Mononuclear cell (primary cell): ENCODE data around the gene GPR22. TPM values are rescaled to one million over a fixed set of nuclear protein-coding genes. Genes with fewer than 3 reads are reported as not detected.

Source experiments
- H3K27me3 ChIP-seq: 2 replicates; pipeline ENCODE4 v1.6.0; 2011; ENCODE audit warnings: low read length, control low read depth; ENCODE audit not compliant: insufficient read depth
- H3K4me1 ChIP-seq: 2 replicates; pipeline ENCODE4 v1.5.1; 2011; ENCODE audit warnings: mild to moderate bottlenecking, low read length, control low read depth; ENCODE audit not compliant: insufficient read depth
- H3K4me3 ChIP-seq: 2 replicates; pipeline ENCODE4 v1.5.1; 2011; ENCODE audit warnings: mild to moderate bottlenecking, low read length, moderate library complexity
- H3K9me3 ChIP-seq: 2 replicates; pipeline ENCODE4 v1.5.1; 2011; ENCODE audit warnings: low read depth, mild to moderate bottlenecking, control low read depth, low read length
- total RNA-seq: library from RNA; depleted of rRNA; stranded (reverse); fragments of >200 nt; gene quantifications from one replicate; pipeline ENCODE4 v1.2.3, GENCODE V29; 2012

GPR22 gene, protein sequence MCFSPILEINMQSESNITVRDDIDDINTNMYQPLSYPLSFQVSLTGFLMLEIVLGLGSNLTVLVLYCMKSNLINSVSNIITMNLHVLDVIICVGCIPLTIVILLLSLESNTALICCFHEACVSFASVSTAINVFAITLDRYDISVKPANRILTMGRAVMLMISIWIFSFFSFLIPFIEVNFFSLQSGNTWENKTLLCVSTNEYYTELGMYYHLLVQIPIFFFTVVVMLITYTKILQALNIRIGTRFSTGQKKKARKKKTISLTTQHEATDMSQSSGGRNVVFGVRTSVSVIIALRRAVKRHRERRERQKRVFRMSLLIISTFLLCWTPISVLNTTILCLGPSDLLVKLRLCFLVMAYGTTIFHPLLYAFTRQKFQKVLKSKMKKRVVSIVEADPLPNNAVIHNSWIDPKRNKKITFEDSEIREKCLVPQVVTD
- total RNA-seq: 0.21 TPM

DNA sequence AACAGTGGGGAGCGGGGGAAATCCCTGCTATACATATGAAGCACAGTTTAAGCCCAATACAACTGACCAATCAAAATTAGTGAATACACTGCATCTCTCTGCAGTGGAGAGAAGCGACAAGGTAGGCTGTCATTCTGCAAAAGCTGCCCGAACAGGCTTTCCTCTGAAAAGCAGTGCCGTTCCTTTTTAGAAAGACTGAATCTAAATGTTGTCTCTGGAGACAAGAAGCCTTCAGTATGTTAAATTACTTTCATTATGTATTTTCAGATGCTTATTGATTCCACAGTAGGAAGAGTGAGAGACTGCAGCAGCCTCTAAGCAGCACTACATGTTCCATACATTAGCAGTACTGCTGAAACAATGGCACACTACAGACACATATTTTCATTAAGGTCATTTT is at the start of gene GPR22:
GPR22 (plus strand) TSS at position 129 of the 400 bp plus-strand sequence. CDS start 4,004 bp downstream, outside the sequence.
- Histone ChIP-seq H3K4me3 (no peak within 1 kb of the TSS), H3K9me3 (no peaks in the 10 kb centered on the region), H3K27me3 (no peaks in the 10 kb centered on the region), H3K4me1 (no peaks in the 10 kb centered on the region)

DNA sequence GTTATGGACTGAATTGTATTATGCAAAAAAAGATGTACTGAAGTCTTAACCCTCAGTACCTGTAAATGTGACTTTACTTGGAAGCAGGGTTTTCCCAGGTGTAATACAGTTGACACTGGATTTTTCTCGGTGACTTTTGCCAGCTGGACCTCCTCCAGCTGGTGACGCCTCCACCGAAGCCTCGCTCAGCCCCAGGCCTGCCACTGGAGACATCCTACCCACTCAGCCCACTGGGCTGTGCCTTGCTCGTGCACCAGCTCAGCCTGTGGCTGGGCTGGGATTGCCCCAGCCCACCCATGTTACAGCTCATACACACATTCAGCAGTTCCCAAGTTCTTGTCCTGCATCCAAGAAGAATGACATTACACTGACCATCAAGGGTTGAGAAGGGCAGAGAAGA is 42.4 kb upstream of the GPR22 start:
- no peaks in the 10 kb centered on the region for H3K9me3 ChIP-seq
- H3K4me3 ChIP-seq: no peak overlapping the region
- no peaks in the 10 kb centered on the region for H3K4me1 ChIP-seq
- no peaks in the 10 kb centered on the region for H3K27me3 ChIP-seq

DNA sequence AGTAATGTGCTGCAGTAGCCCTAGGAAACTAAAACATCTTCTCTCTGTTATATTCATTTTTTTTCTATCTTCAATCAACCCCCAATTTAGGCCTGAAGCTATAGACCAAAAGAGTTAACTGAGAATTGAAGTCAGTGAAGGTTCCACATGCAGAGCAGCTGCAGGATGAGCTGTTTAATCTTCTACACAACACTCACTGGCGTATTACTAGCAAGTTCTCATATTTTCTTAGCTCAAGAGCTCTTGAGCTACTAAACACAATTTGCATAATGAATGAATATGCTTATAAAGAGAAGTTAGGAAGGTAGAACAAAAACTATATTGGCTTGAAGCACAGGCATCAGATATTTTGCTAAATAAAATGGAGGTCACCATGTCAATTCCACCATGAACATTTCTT is 41.2 kb upstream of the GPR22 start:
- Histone ChIP-seq H3K27me3 (no peaks in the 10 kb centered on the region), H3K4me1 (no peaks in the 10 kb centered on the region), H3K4me3 (no peak overlapping the region), H3K9me3 (no peaks in the 10 kb centered on the region)

DNA sequence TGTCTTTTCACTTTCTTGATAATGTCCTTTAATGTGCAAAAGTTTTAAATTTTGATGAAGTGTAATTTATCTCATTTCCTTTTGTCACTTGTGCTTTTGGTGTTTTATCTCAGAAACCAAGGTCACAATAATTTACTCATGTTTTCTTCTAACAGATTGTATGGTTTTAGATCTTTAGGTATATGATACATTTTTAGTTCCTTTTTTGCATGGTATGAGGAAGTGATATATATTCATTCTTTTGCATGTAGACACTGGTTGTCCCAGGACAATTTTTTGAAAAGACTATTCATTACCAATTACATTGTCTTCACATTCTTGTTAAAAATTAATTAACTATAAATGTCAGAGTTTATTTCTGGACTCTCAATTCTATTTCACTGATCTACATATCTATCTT is 39.8 kb upstream of the GPR22 start:
- H3K4me1 ChIP-seq: no peaks in the 10 kb centered on the region
- H3K9me3 ChIP-seq: no peaks in the 10 kb centered on the region
- H3K27me3 ChIP-seq: no peaks in the 10 kb centered on the region
- no peak overlapping the region for H3K4me3 ChIP-seq

DNA sequence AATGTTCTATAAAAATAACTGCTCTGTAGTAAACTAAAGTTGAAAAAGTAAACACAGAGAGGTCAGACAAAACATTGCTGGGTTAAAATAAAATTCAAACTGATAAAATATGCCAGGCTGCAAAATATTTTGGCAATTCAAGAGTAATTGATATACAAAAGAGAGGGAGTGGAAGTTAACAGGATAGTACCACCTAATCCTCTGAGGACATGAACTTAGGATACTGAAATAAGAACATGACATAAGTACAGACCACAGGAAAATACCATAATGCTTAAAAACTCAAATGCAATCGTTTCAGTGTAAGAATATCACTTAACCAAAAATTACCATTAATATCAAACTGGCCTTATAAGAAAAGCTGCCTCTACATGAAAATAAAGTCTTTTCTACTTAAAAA is 37.6 kb upstream of the GPR22 start:
- H3K27me3 ChIP-seq: no peaks in the 10 kb centered on the region
- no peaks in the 10 kb centered on the region for H3K9me3 ChIP-seq
- no peak overlapping the region for H3K4me3 ChIP-seq
- H3K4me1 ChIP-seq: no peaks in the 10 kb centered on the region

DNA sequence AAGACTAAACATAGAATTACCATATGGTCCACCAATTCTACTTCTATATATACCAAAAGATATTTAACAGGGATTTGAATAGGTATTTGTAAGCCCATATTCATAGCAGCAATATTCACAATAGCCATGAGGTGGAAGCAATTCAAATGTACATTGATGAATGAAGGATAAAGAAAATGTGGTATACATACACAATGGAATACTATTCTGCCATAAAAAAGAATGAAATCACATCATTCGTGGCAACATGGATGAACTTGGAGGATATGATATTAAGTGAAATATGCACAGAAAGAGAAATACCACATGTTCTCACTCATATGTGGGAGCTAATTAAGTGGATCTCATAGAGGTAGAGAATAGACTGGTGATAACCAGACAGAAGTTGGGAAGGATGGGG is 34.1 kb upstream of the GPR22 start:
- no peaks in the 10 kb centered on the region for H3K9me3 ChIP-seq
- no peaks in the 10 kb centered on the region for H3K4me1 ChIP-seq
- H3K4me3 ChIP-seq: no peak overlapping the region
- H3K27me3 ChIP-seq: no peaks in the 10 kb centered on the region

GRCh38 chr7:107439025-107439424 is 30.8 kb upstream of the GPR22 start:
- Histone ChIP-seq H3K4me3 (no peak overlapping the region), H3K9me3 (no peaks in the 10 kb centered on the region), H3K27me3 (no peaks in the 10 kb centered on the region), H3K4me1 (no peaks in the 10 kb centered on the region)

DNA sequence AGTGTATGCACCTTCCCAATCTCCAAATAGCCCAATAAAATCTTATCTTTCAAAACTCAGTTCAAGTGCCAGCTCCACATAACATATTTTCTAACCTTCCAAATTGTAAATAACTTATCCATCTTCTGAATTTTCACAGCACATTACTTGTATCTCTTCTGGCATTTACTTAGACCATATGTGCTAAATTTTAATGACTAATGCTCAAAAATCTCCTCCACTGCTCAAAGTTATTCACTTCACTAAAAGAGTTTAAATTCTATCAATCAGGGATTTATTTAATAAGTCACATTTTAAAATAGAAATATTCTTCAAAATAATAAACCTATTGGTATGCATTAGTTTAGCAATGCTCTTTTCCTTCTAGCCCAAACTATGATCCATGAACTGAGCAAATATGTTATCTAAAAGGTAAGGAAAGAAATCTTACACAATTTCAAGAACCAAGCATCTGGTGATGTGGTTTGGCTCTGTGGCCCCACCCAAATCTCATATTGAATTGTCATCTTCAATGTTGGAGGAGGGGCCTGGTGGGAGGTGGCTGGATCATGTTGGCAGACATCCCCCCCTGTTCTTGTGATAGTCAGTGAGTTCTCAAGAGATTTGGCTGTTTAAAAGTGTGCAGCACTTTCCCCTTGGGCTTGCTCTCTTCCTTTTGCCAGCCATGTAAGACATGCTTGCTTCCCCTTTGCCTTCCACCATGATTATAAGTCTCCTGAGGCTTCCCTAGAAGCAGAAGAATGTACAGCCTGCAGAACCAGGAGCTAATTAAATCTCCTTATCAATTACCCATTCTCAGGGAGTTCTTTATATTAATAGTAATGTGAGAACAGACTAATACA is 28.1 kb upstream of the GPR22 start:
- H3K4me3 ChIP-seq: no peak overlapping the region
- H3K27me3 ChIP-seq: no peaks in the 10 kb centered on the region
- no peaks in the 10 kb centered on the region for H3K4me1 ChIP-seq
- no peaks in the 10 kb centered on the region for H3K9me3 ChIP-seq

- Histone ChIP-seq H3K27me3 (no peaks in the 10 kb centered on the region), H3K4me3 (no peak overlapping the region), H3K4me1 (no peaks in the 10 kb centered on the region), H3K9me3 (no peaks in the 10 kb centered on the region)
These were observed 27.2 kb upstream of the GPR22 start for GRCh38 chr7:107442678-107443077.

GRCh38 chr7:107446531-107446930 is 23.3 kb upstream of the GPR22 start:
- H3K27me3 ChIP-seq: no peaks in the 10 kb centered on the region
- H3K4me1 ChIP-seq: no peaks in the 10 kb centered on the region
- H3K4me3 ChIP-seq: no peak overlapping the region
- H3K9me3 ChIP-seq: no peaks in the 10 kb centered on the region

DNA sequence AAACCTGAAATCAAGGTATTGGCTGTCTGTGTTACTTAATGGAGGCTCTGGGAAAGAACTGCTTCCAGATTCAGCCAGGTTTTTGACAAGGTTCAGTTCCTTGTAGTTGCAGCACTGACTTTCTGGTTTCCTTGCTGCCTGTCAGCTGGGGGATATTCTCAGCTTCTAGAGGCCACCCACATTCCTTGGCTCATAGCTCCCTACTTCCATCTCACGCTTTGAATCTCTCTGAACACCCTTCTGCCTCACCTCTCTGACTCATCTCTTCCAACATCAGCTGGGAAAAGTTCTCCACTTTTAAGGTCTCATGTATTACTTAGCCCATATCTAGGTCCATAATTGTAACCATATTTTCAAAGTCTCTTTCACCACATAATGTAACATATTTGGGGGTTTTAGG is 22.9 kb upstream of the GPR22 start:
- Histone ChIP-seq H3K27me3 (no peaks in the 10 kb centered on the region), H3K9me3 (no peaks in the 10 kb centered on the region), H3K4me3 (no peak overlapping the region), H3K4me1 (no peaks in the 10 kb centered on the region)

DNA sequence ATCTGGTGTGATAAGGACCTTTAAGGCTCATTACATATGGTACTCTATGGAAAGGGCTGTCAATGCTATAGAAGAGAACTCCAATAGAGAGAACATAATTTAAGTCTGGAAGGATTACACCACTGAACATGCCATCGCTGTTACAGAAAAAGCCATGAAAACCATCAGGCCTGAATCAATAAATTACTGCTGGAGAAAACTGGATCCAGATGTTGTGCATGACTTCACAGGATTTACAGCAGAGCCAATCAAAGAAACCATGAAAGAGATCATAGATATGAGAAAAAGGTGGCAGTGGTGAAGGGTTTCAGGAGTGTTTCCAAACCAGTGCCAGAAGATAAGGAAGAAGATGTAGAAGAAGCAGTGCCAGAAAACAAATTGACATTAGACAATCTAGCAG is 18.9 kb upstream of the GPR22 start:
- no peaks in the 10 kb centered on the region for H3K9me3 ChIP-seq
- H3K27me3 ChIP-seq: no peaks in the 10 kb centered on the region
- H3K4me1 ChIP-seq: no peaks in the 10 kb centered on the region
- no peak overlapping the region for H3K4me3 ChIP-seq

GRCh38 chr7:107453388-107453787 is 16.5 kb upstream of the GPR22 start:
- Histone ChIP-seq H3K27me3 (no peaks in the 10 kb centered on the region), H3K4me1 (no peaks in the 10 kb centered on the region), H3K9me3 (no peaks in the 10 kb centered on the region), H3K4me3 (no peak overlapping the region)

- H3K27me3 ChIP-seq: no peaks in the 10 kb centered on the region
- no peaks in the 10 kb centered on the region for H3K9me3 ChIP-seq
- no peaks in the 10 kb centered on the region for H3K4me1 ChIP-seq
- no peak overlapping the region for H3K4me3 ChIP-seq
These were observed 7.8 kb upstream of the GPR22 start for GRCh38 chr7:107461938-107462533.
